MCF 10A (cell line): Measurements from ENCODE around the gene SLC22A7. TPM values are rescaled to one million over a fixed set of nuclear protein-coding genes. Genes with fewer than 3 reads are reported as not detected.

Source experiments
- BruUV-seq: library from RNA; stranded (reverse); fragments of 400-500 nt; replicated peaks from 2 replicates; lab custom pipeline; 2021; lab: Mats Ljungman, UMichigan
- CTCF ChIA-PET: fragments of 300-600 bp; sonication (Branson Sonifier 250); formaldehyde crosslinking; extraction: SDS; loops from one replicate; lab custom pipeline; 2021; ENCODE audit warnings: antibody characterized with exemption, inconsistent platforms; lab: Yijun Ruan, JAX
- POLR2A ChIA-PET: fragments of 300-600, 350-650 bp; sonication (Branson Sonifier 250); formaldehyde crosslinking; extraction: SDS; loops from one replicate; lab custom pipeline; 2020; ENCODE audit warnings: antibody characterized with exemption, inconsistent platforms; lab: Yijun Ruan, JAX
- DNase-seq: peaks from one replicate; pipeline ENCODE4 v3.0.0-alpha.2; 2018; ENCODE audit not compliant: unreplicated experiment
- H3K27ac Mint-ChIP-seq: one replicate; pipeline ENCODE4 v1.8.0; 2022; ENCODE audit warnings: mild to moderate bottlenecking, low read depth, mixed read lengths; ENCODE audit not compliant: unreplicated experiment
- H3K27me3 Mint-ChIP-seq: one replicate; pipeline ENCODE4 v1.8.0; 2022; ENCODE audit warnings: mixed read lengths; ENCODE audit not compliant: insufficient read depth, unreplicated experiment
- H3K36me3 Mint-ChIP-seq: one replicate; pipeline ENCODE4 v1.8.0; 2022; ENCODE audit warnings: mild to moderate bottlenecking, moderate library complexity, mixed read lengths; ENCODE audit not compliant: insufficient read depth, unreplicated experiment
- H3K4me1 Mint-ChIP-seq: one replicate; pipeline ENCODE4 v1.8.0; 2022; ENCODE audit warnings: mixed read lengths; ENCODE audit not compliant: insufficient read depth, unreplicated experiment
- H3K4me3 Mint-ChIP-seq: one replicate; pipeline ENCODE4 v1.8.0; 2022; ENCODE audit warnings: mild to moderate bottlenecking, moderate library complexity, mixed read lengths; ENCODE audit not compliant: unreplicated experiment
- H3K9me3 Mint-ChIP-seq: one replicate; pipeline ENCODE4 v1.8.0; 2022; ENCODE audit warnings: mixed read lengths; ENCODE audit not compliant: unreplicated experiment
- CTCF ChIP-seq: fragments of 200-600 bp; IDR thresholded peaks from one replicate; pipeline ENCODE4 v1.8.0; 2022; ENCODE audit warnings: antibody characterized with exemption, mild to moderate bottlenecking; ENCODE audit not compliant: unreplicated experiment
- intact Hi-C: fragments of 100-400 bp; cut with micrococcal nuclease; formaldehyde crosslinking; loops from 2 replicates; pipeline ENCODE4 v1.14.1; 2022
- total RNA-seq: library from RNA; stranded (reverse); gene quantifications from 2 replicates; pipeline ENCODE4 v1.2.3, GENCODE V29; 2022

The SLC22A7 gene
- total RNA-seq, 1 experiment from 2014 or later = not detected

GRCh38 chr6:43304361-43304760 is 6.3 kb downstream of the SLC22A7 start:
- BruUV-seq = no TSS peak
- Mint-ChIP-seq H3K4me3 (no peak overlapping the region), H3K27ac (no peak overlapping the region), H3K27me3 (peaks cover 27% of the 10 kb centered on the region), H3K4me1 (no peaks in the 10 kb centered on the region), H3K36me3 (no peaks in the 10 kb centered on the region), H3K9me3 (no peaks in the 10 kb centered on the region)
- no peak for DNase-seq
- no peak for TF ChIP-seq CTCF
- CTCF ChIA-PET = no interaction called here
- intact Hi-C loops = no loop called here
- POLR2A ChIA-PET = interaction anchor here (1.1 kb wide), 1 partner anchor 12 kb away, joined by 3 read pairs; no protein-coding TSS in a partner anchor

GRCh38 chr6:43304882-43305281 is 6.8 kb downstream of the SLC22A7 start:
- H3K27ac Mint-ChIP-seq = no peak overlapping the region
- intact Hi-C loops = no loop called here
- H3K27me3 Mint-ChIP-seq = peaks cover 21% of the 10 kb centered on the region
- H3K4me3 Mint-ChIP-seq = no peak overlapping the region
- TF ChIP-seq CTCF = no peak
- no peak for DNase-seq
- no peaks in the 10 kb centered on the region for H3K36me3 Mint-ChIP-seq
- POLR2A ChIA-PET = interaction anchor here (1.1 kb wide), 1 partner anchor 12 kb away, joined by 3 read pairs; no protein-coding TSS in a partner anchor
- CTCF ChIA-PET = no interaction called here
- no TSS peak for BruUV-seq
- H3K9me3 Mint-ChIP-seq = no peaks in the 10 kb centered on the region
- no peaks in the 10 kb centered on the region for H3K4me1 Mint-ChIP-seq

- H3K27ac Mint-ChIP-seq = no peak overlapping the region
- POLR2A ChIA-PET = no interaction called here
- H3K27me3 Mint-ChIP-seq = peaks cover 9% of the 10 kb centered on the region
- no TSS peak for BruUV-seq
- intact Hi-C loops = no loop called here
- no peak for TF ChIP-seq CTCF
- CTCF ChIA-PET = interaction anchor here (0.5 kb wide), 1 partner anchor 200 kb away, joined by 3 read pairs; no protein-coding TSS in a partner anchor
- H3K4me3 Mint-ChIP-seq = no peak overlapping the region
- no peaks in the 10 kb centered on the region for H3K36me3 Mint-ChIP-seq
- no peaks in the 10 kb centered on the region for H3K4me1 Mint-ChIP-seq
- no peaks in the 10 kb centered on the region for H3K9me3 Mint-ChIP-seq
- no peak for DNase-seq
These were observed 8.0 kb downstream of the SLC22A7 start for GRCh38 chr6:43306086-43306485.

GRCh38 chr6:43307451-43308100 is 9.5 kb downstream of the SLC22A7 start:
- BruUV-seq = no TSS peak
- Mint-ChIP-seq H3K4me1 (no peaks in the 10 kb centered on the region), H3K4me3 (no peak overlapping the region), H3K27ac (no peak overlapping the region), H3K36me3 (no peaks in the 10 kb centered on the region), H3K27me3 (no peaks in the 10 kb centered on the region), H3K9me3 (no peaks in the 10 kb centered on the region)
- TF ChIP-seq CTCF = no peak
- ChIA-PET POLR2A (interaction anchor here (0.7 kb wide), 1 partner anchor 466 kb away, joined by 3 read pairs; no protein-coding TSS in a partner anchor), CTCF (interaction anchor here (0.7 to 1.3 kb wide), 2 partner anchors 90 to 406 kb away, joined by 3 to 4 read pairs; no protein-coding TSS in a partner anchor)
- no peak for DNase-seq
- intact Hi-C loops = no loop called here
